Tibial nerve (tissue), 4 donors: ENCODE data around the gene BCL2L14. TPM values are rescaled to one million over a fixed set of nuclear protein-coding genes. Genes with fewer than 3 reads are reported as not detected.

Experiments
- DNase-seq, 2 donors: peaks; one replicate each; pipeline ENCODE4 v3.0.0-alpha.2; 2019; ENCODE audit warnings: low spot score in 2 of 2
- H3K27ac ChIP-seq, 4 donors: fragments of 200-600 bp; sonication (generic) in 3 of 4; one replicate each; pipeline ENCODE4 v1.5.1; 2017 to 2019; ENCODE audit warnings: mild to moderate bottlenecking in 1 of 4
- H3K27me3 ChIP-seq, 2 donors: fragments of 200-600 bp; sonication (generic) in 1 of 2; one replicate each; pipeline versions ENCODE4 v1.5.1 to v1.6.0; 2017 to 2019
- H3K36me3 ChIP-seq, 3 donors: fragments of 200-600 bp; sonication (generic); one replicate each; pipeline ENCODE4 v1.5.1; 2018 to 2019
- H3K4me1 ChIP-seq, 4 donors: fragments of 200-600 bp; sonication (generic) in 3 of 4; one replicate each; pipeline ENCODE4 v1.5.1; 2017 to 2019
- H3K4me3 ChIP-seq, 4 donors: fragments of 200-600 bp; sonication (generic) in 3 of 4; one replicate each; pipeline ENCODE4 v1.5.1; 2017 to 2019; ENCODE audit warnings: mild to moderate bottlenecking in 1 of 4, moderate library complexity in 1 of 4
- H3K9me3 ChIP-seq, 4 donors: fragments of 200-600 bp; sonication (generic) in 3 of 4; one replicate each; pipeline ENCODE4 v1.5.1; 2017 to 2019
- EP300 ChIP-seq, 2 donors: sonication (generic); formaldehyde crosslinking; IDR thresholded peaks; one replicate each; pipeline ENCODE4 v1.6.1; 2017; ENCODE audit warnings: antibody characterized with exemption in 2 of 2, mild to moderate bottlenecking in 1 of 2
- POLR2A ChIP-seq, 2 donors: fragments of 450-650 bp; IDR thresholded peaks; one replicate each; pipeline ENCODE4 v1.6.1; 2017; ENCODE audit warnings: antibody characterized with exemption in 2 of 2, mild to moderate bottlenecking in 2 of 2, moderate library complexity in 2 of 2
- WGBS, 2 donors: methylation state at CpG; one replicate each; pipeline ENCODE4 v1.1.5; 2018; 5-methylcytosine and 5-hydroxymethylcytosine counted together
- total RNA-seq, 4 donors: library from RNA; depleted of rRNA; stranded (reverse); fragments of >200 nt; gene quantifications; one replicate each; pipeline ENCODE4 v1.1.0, GENCODE V29; 2016
- TF ChIP-seq, protein P1 (sequence below), 5 experiments: fragments of 200-600 bp in 3 of 5; fragments of 450-650 bp in 2 of 5; sonication (generic) in 3 of 5; IDR thresholded peaks; one replicate each; pipeline ENCODE4 v1.5.1; 2016 to 2019; ENCODE audit warnings: antibody characterized with exemption in 5 of 5, mild to moderate bottlenecking in 3 of 5, moderate library complexity in 2 of 5

The BCL2L14 gene
- total RNA-seq, 4 donors from 2014 or later, result not detected

DNA sequence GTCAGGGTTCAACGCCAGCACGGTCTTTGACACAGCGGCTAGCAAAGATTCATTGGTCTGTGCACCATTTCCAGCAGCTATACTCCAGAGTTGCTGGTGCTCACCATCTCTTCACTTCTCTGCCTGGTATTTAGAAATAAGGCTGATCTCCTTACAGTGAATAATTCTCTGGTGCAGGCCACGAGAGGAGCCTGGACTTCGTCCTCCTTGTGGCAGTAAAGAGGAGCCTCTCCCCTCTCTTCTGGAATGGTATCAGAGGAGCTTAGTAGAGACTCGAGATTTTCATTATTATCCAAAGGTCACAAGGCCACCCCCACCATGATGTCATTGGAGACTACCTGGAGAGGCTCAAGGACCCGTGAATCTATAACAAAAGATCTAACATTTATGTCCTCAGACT lies 30.8 kb upstream of the BCL2L14 start:
- DNase-seq, result no peak
- Histone ChIP-seq H3K9me3 (no peaks in the 10 kb centered on the region), H3K27me3 (no peaks in the 10 kb centered on the region), H3K36me3 (no peaks in the 10 kb centered on the region), H3K4me1 (no peaks in the 10 kb centered on the region), H3K27ac (no peak overlapping the region), H3K4me3 (no peak overlapping the region)
- WGBS, 2 donors, result 73 to 82% methylated on average over 7 of the region's 7 CpGs
- TF ChIP-seq EP300 (IDR thresholded peaks at IDR 0.05), result no peak
- no peak for TF ChIP-seq POLR2A (IDR thresholded peaks at IDR 0.05)

DNA sequence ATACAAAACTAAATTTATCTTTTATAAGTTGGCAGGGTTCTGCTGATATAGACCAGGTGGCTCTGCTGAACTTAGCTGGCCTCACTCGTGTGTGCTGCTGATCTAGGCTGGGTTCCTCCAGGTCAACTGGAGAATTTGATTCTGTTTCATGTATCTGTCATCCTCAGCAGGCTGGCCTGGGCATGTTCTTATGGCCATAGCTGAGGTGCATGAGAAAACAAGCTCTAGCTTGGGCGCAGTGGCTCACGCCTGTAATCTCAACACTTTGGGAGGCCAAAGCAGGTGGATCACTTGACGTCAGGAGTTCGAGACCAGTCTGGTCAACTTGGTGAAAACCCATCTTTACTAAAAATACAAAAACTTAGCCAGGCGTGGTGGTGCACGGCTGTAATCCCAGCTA lies 24.3 kb upstream of the BCL2L14 start:
- Histone ChIP-seq H3K27me3 (no peaks in the 10 kb centered on the region), H3K4me1 (no peaks in the 10 kb centered on the region), H3K9me3 (no peaks in the 10 kb centered on the region), H3K36me3 (no peaks in the 10 kb centered on the region), H3K4me3 (no peak overlapping the region), H3K27ac (no peak overlapping the region)
- TF ChIP-seq EP300 (IDR thresholded peaks at IDR 0.05) (no peak), POLR2A (IDR thresholded peaks at IDR 0.05) (no peak)
- TF ChIP-seq, protein P1, sequence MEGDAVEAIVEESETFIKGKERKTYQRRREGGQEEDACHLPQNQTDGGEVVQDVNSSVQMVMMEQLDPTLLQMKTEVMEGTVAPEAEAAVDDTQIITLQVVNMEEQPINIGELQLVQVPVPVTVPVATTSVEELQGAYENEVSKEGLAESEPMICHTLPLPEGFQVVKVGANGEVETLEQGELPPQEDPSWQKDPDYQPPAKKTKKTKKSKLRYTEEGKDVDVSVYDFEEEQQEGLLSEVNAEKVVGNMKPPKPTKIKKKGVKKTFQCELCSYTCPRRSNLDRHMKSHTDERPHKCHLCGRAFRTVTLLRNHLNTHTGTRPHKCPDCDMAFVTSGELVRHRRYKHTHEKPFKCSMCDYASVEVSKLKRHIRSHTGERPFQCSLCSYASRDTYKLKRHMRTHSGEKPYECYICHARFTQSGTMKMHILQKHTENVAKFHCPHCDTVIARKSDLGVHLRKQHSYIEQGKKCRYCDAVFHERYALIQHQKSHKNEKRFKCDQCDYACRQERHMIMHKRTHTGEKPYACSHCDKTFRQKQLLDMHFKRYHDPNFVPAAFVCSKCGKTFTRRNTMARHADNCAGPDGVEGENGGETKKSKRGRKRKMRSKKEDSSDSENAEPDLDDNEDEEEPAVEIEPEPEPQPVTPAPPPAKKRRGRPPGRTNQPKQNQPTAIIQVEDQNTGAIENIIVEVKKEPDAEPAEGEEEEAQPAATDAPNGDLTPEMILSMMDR (IDR thresholded peaks at IDR 0.05), result no peak
- DNase-seq, result no peak
- WGBS, 2 donors, result 90 to 95% methylated on average over 7 of the region's 7 CpGs

DNA sequence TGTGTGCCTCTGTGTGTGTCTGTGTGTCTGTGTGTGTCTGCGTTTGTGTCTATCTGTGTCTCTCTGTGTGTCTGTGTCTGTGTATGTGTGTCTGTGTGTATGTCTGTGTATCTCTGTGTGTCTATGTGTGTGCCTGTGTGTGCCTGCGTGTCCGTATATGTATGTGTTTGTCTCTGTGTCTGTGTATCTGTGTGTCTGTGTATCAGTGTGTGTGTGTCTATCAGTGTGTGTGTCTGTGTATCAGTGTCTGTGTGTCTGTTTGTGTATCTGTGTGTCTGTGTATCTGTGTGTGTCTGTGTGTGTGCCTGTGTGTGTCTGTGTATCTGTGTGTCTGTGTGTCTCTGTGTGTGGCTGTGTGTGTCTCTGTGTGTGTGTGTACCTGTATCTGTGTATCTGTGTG lies 23.1 kb upstream of the BCL2L14 start:
- no peaks in the 10 kb centered on the region for H3K27me3 ChIP-seq
- no peaks in the 10 kb centered on the region for H3K36me3 ChIP-seq
- no peak overlapping the region for H3K27ac ChIP-seq
- TF ChIP-seq, protein P1 (IDR thresholded peaks at IDR 0.05), result no peak
- TF ChIP-seq EP300 (IDR thresholded peaks at IDR 0.05), result no peak
- no peak for TF ChIP-seq POLR2A (IDR thresholded peaks at IDR 0.05)
- H3K4me3 ChIP-seq, result no peak overlapping the region
- H3K4me1 ChIP-seq, result no peaks in the 10 kb centered on the region
- no peaks in the 10 kb centered on the region for H3K9me3 ChIP-seq
- no peak for DNase-seq
- 80 to 89% methylated on average over 3 of the region's 3 CpGs for whole genome bisulfite sequencing, 2 donors

DNA sequence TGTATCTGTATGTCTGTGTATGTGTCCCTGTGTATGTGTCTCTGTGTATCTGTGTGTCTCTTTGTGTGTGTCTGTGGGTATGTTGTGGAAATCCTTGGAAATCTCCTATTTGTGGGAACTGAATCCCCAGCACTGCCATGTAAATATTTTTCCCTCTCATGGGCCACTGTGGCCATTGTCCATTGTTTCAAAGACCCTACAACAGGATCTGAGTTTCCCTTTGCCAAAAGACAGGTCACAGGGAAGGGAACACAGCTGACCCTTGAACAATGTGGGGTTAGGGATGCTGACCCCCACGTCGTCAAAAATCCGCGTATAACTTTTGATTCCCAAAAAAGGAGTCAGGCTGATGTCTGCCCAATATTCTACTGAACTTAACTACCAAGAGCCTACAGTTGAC lies 22.5 kb upstream of the BCL2L14 start:
- no peak for DNase-seq
- H3K27me3 ChIP-seq, result no peaks in the 10 kb centered on the region
- H3K4me3 ChIP-seq, result no peak overlapping the region
- H3K9me3 ChIP-seq, result no peaks in the 10 kb centered on the region
- H3K36me3 ChIP-seq, result no peaks in the 10 kb centered on the region
- no peak overlapping the region for H3K27ac ChIP-seq
- WGBS, 2 donors, result 28 to 54% methylated on average over 4 of the region's 4 CpGs
- no peaks in the 10 kb centered on the region for H3K4me1 ChIP-seq
- TF ChIP-seq, protein P1 (IDR thresholded peaks at IDR 0.05), result no peak
- TF ChIP-seq POLR2A (IDR thresholded peaks at IDR 0.05) (no peak), EP300 (IDR thresholded peaks at IDR 0.05) (no peak)

- Histone ChIP-seq H3K27ac (no peak overlapping the region), H3K4me3 (no peak overlapping the region), H3K9me3 (no peaks in the 10 kb centered on the region), H3K36me3 (no peaks in the 10 kb centered on the region), H3K27me3 (no peaks in the 10 kb centered on the region), H3K4me1 (no peaks in the 10 kb centered on the region)
- no peak for TF ChIP-seq POLR2A (IDR thresholded peaks at IDR 0.05)
- TF ChIP-seq EP300 (IDR thresholded peaks at IDR 0.05), result no peak
- TF ChIP-seq, protein P1 (IDR thresholded peaks at IDR 0.05), result no peak
- WGBS, 2 donors, result 92 to 93% methylated on average over 7 of the region's 7 CpGs
- DNase-seq, result no peak
These were observed 22.0 kb upstream of the BCL2L14 start for GRCh38 chr12:12048714-12049113.

DNA sequence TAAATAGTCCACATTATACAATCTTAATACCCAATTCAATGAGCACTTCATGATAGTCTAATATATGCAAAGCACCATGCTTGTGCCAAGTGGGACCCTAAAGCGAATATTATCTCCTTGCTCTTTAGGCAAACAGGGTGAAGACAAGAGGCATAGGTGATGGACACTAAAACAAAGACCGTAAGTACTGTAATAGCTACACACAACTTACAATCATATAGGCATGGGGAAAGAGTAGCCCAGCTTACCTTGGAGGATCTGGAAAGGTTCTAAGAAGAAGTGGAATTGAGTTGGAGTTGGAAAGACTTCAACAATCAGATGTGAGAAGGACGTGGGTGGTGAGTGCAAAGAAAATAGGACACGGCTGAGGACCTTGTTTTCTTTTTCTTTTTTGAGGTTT lies 19.1 kb upstream of the BCL2L14 start:
- TF ChIP-seq, protein P1 (IDR thresholded peaks at IDR 0.05), result no peak
- no peak for TF ChIP-seq POLR2A (IDR thresholded peaks at IDR 0.05)
- TF ChIP-seq EP300 (IDR thresholded peaks at IDR 0.05), result no peak
- Histone ChIP-seq H3K36me3 (no peaks in the 10 kb centered on the region), H3K27ac (no peak overlapping the region), H3K4me3 (no peak overlapping the region), H3K27me3 (no peaks in the 10 kb centered on the region), H3K4me1 (no peaks in the 10 kb centered on the region), H3K9me3 (no peaks in the 10 kb centered on the region)
- DNase-seq, result no peak
- WGBS, 2 donors, result 78 to 79% methylated on average over 4 of the region's 4 CpGs
